Activated gamma-delta T cell treated with anti-CD3 and anti-CD28 coated beads, Interleukin-2, amount 50 U/mL, for 16 hours (primary cell): ENCODE data around the gene INPP5A.
"Not testable (repeated sequence)": the region's sequence is repeated elsewhere in the genome, so short reads cannot be mapped to it uniquely, and the experiment has no call there.

Source experiments
- DNase-seq: peaks from one replicate; pipeline ENCODE4 v3.0.0-alpha.2; 2020; ENCODE audit warnings: low read depth

The INPP5A gene

DNA sequence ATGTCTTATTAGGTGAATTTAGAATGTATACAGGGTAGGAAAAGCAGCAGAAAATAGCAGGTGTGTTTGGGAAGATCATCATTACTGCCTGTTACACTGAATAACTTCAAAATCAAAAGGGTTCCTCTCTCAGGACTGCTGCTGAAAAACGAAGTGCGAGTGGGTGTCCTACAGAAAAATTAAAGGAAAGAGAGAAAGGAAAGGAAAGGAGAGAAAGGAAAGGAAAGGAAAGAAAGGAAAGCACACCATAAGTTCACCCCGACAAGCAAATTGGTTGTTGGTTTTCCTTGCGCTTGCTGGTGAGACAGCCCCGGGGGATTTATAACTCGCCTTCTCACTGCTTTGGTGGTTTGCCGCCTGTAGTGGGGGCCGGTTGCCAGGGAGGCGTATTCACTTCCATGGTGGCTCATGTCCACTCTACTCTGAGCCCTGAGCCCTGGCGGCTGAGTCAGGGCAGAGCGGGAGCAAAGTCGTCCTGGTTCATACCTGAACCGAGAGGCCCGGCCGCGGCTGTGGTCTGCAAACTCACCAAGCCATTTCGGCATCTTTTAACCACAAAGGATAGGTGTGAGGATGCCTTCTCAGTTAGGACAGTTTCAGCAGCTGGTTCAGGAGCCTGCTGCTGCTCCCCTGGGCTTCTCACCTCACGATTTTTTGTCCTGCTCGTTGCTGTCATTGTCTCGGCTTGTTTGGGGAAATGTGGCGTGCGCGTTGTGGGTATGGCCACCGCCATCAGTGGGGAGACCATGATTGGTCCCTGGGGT is 26.1 kb downstream of the INPP5A start:
- DNase-seq = no peak

- no peak for DNase-seq
Measured at GRCh38 chr10:132564249-132564605, 26.6 kb downstream of the INPP5A start.

- DNase-seq = no peak
Measured at GRCh38 chr10:132564690-132565089, 27.1 kb downstream of the INPP5A start.

GRCh38 chr10:132565516-132566209 is 28.1 kb downstream of the INPP5A start:
- no peak for DNase-seq

DNA sequence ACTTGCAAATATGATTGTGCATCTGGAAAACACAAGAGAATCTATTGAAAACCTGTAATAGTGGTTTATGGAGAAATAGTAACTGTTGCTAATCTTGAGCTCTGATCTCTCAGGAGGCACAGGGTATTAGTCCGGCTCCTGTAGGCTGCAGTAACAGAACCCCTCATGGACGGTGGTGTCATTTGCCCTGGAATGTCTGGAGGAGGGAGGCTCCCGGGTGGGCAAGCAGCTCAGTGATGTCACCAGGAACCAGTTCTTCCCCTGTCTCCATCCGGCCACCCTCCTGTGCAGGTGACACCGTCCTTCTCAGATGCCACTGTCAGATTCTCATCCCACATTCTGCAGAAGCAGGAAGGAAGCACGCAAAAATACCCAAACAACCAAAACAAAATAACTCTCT is 29.3 kb downstream of the INPP5A start:
- DNase-seq = no peak

DNA sequence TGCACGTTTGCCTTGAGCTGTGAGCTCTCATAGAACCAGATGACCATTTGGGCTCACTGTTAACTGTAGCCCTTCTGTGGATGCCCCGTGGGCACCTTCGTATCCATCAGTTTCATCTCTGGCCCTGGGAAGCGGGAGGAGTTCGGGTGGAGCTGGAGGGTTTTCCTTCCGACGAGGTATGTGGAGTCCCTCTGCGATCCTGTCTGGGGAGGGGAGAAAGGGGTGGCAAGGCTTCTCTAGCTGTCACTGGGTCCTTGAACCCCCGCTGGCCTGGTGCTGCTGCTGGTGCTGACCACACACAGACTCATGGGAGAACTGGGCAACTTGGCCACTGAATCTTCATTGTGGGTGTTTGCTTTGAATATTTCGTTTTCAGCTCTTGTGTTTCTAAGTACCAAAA is 32.7 kb downstream of the INPP5A start:
- DNase-seq = no peak

DNA sequence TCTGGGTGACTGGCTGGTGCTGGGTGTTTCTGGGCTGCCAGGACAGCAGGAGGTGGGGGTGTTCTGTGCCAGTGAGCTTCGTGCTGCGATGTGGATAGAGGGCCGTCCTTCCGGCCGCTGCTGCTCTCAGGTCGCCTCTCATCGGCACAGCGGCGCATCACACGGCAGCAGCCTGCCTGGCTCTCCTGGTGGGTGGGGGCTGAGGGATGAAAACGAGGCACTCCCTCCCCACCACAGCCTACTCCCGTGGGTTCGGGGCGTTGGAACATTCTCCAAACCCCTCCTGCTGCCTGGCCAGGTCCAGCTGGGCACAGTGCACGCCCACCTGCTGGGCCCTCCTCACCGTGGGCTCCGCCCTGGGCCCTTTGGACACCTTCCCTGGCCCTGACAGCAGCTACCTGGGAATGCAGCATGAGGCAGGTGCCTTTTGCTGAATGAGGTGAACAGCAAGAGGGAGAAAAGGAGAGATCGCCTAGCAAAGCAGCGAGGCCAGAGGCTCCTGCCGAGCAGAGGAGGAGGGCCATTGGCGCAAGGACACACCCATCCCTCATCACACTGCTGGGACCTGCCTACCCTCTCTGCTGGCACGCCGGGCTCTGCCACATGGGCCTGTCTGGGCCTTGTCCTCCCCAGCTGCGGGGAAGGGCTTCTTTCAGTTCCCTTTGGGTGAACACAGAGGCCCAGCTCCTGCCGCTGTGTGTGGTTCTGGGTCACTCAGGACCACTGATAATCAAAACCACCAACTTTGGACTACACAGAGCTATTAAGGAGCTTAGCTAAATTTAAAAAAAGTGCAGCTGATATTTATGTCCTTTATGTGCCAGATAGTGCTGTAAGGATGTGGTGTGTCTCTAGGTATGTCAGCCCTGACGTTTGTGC is 33.4 kb downstream of the INPP5A start:
- no peak for DNase-seq

- DNase-seq = peak; percentile 35
Measured at GRCh38 chr10:132571650-132572544, 34.3 kb downstream of the INPP5A start.

GRCh38 chr10:132572545-132572937 is 35.0 kb downstream of the INPP5A start:
- DNase-seq = no peak

- DNase-seq = not testable (repeated sequence)
Measured at GRCh38 chr10:132572946-132573345, 35.4 kb downstream of the INPP5A start.

DNA sequence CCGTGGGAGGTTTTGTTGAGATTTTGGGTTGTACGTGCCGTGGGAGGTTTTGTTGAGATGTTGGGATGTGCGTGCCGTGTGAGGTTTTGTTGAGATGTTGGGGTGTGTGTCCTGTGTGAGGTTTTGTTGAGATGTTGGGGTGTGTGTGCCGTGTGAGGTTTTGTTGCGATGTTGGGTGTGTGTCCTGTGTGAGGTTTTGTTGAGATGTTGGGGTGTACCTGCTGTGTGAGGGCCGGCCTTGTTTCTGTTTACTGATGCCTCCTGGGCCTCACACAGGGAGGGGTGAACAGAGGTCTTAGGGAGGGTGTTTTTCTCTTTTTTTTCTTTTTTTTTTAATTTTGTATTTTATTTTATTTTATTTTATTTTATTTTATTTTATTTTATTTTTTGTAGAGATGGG is 36.7 kb downstream of the INPP5A start:
- DNase-seq = no peak

DNA sequence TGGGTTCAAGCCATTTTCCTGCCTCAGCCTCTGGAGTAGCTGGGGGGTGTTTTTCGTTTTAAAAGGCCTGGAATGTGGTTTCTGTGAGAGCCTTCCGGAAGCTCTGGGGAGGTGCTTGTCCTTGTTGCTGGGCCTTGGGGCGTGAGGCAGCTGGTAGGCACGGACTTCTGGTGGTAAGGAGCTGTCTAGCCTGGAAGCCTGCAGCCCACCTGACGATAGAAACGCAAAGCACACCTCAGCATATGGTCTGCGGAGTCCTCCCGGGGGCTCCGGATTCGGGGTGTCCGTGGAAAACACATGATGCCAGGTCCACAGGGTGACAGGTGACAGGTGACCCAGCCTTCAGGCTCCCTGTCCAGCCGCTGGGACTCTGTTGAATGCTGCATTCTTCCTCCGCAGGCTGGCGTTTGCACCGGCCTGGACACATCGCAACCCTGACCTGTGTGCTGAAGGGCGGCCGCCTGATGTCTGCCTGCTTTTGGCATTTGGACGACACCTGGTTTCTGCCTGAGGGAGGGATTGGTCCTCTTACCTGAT is 37.3 kb downstream of the INPP5A start:
- DNase-seq = no peak

DNA sequence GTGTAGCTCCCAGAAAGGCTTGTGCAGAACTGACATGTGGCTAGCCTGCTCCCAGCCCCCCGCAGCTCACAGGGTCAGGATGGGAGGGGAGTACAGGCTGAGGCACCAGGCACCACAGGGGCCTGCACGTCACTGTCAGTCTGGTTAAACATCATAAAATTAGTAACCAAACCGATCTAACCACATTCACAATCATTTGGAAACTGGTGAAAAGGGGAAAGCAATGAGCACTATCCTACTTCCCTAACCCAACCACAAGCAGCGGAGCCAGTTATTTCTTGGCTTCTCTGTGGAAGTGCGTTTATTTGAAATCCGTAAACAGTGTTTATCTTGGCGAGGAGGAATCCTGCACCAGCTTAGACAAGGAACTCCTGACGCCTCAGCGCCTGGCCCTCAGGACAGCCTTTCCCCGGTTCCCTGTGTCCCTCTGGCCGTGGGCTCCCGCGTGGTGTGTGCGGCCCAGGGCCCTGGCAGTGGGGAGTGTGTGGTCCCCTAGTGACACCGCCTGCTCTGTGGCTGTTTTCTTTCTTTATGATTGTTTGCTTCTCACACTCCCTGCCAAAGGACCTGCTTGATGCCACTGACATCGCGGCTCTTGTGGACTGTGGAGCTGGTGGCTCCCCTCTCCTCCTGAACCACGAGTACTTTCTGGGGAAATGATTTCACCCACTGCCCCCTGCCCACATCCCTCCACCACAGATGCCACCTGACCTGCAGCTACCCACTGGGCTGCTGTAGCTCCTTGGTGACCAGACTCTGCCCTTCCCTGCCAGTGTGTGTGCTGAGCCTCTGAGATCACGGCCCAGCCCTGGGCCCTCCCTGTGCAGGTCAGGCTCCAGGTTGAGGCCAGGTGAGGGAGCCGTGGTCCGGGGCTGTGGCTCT is 38.0 kb downstream of the INPP5A start:
- DNase-seq = no peak

- no peak for DNase-seq
Measured at GRCh38 chr10:132576671-132577349, 39.2 kb downstream of the INPP5A start.

- no peak for DNase-seq
Measured at GRCh38 chr10:132577350-132578003, 39.9 kb downstream of the INPP5A start.

GRCh38 chr10:132578287-132578951 is 40.8 kb downstream of the INPP5A start:
- no peak for DNase-seq

DNA sequence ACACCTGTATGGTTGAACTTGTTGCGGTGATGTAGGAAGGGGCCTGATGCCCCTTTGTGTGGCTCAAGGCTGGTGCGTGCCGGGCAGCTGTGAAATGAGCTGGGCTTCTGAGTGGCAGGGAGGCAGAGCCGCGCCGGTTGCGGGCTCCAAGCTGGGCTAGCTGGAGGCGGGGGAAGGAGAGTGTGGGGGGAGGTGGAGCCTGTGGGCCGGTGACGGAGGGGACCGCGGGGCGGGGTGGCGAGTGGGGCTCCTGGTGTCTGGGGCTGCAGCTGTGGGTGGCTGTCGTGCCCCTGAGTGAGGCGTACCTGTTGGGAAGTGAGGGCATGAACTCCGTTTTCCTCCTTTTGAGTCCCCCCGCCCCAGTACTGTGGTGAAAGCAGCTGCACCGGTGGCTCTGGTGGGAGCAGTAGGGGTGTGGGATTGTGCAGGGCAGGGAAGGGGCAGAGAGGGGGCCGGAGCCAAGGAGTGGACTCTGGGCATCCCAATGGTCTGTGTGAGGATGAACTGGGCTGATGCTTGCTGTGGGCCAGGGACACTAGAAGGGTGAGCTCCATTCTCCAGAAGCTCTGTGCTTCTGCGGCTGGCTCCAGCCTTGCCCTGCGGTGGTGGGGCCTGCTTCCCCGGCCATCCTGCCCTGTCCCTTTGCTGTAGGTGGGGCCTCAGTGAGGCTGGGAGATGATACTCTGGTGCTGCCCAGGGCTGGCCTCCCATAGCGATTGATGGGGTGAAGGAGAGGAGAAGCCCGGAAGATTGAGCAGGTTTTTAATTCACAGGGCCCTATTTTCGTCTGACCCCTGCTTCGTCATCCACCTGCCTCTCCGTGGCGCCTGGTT is 41.7 kb downstream of the INPP5A start:
- DNase-seq = no peak

GRCh38 chr10:132580143-132580542 is 42.6 kb downstream of the INPP5A start:
- DNase-seq = no peak
